ENCODE data around the gene DUSP12.

Gene DUSP12

DNA sequence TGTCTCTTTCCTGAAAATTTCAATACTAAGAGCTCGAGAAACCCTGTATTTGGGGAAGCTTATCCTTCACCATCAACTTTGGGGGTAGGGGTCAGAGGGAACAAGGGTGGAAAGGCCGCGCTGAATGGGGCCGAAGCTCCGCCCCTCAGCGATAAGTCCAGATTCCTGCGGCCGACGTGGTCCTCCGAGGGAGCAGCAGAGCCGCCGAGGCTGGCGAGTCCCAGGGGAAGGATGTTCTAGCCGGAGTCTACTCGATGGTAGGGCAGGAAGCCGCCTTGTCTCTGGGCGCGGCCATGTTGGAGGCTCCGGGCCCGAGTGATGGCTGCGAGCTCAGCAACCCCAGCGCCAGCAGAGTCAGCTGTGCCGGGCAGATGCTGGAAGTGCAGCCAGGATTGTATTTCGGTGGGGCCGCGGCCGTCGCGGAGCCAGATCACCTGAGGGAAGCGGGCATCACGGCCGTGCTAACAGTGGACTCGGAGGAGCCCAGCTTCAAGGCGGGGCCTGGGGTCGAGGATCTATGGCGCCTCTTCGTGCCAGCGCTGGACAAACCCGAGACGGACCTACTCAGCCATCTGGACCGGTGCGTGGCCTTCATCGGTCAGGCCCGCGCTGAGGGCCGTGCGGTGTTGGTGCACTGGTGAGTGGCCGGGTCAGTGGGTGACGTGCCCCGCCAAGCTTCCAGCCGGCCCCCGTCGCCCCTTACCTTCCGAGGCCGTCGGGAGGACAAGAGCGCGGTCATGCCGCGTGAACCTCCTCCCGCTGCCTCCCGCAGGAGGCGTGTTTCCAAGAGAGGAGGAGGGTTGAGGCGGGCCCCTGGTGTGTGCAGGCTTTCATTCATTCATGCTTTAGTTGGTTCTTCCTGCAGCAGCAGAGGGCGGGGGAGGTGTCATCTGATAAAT is at the start of gene DUSP12:
Gene DUSP12, plus strand, starts transcription at position 278 of the 899 bp plus-strand sequence. Its CDS starts 16 bp downstream, at position 294.
- TF ChIP-seq, protein P1, sequence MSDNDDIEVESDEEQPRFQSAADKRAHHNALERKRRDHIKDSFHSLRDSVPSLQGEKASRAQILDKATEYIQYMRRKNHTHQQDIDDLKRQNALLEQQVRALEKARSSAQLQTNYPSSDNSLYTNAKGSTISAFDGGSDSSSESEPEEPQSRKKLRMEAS (IDR thresholded peaks at IDR 0.05; ENCODE audit: low read depth, low read length) = peak; percentile 51; the same call in 1 of the 2 replicates
- 0 out of 2 replicates have a peak, but pooled peaks have one; percentile 31 for TF ChIP-seq MYC (IDR thresholded peaks at IDR 0.05; ENCODE audit: low read depth, low read length)
- TF ChIP-seq, protein P2, sequence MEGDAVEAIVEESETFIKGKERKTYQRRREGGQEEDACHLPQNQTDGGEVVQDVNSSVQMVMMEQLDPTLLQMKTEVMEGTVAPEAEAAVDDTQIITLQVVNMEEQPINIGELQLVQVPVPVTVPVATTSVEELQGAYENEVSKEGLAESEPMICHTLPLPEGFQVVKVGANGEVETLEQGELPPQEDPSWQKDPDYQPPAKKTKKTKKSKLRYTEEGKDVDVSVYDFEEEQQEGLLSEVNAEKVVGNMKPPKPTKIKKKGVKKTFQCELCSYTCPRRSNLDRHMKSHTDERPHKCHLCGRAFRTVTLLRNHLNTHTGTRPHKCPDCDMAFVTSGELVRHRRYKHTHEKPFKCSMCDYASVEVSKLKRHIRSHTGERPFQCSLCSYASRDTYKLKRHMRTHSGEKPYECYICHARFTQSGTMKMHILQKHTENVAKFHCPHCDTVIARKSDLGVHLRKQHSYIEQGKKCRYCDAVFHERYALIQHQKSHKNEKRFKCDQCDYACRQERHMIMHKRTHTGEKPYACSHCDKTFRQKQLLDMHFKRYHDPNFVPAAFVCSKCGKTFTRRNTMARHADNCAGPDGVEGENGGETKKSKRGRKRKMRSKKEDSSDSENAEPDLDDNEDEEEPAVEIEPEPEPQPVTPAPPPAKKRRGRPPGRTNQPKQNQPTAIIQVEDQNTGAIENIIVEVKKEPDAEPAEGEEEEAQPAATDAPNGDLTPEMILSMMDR (IDR thresholded peaks at IDR 0.05; ENCODE audit: low read depth, low read length) = peak; percentile 28
- TF ChIP-seq POLR2A (IDR thresholded peaks at IDR 0.05; ENCODE audit: extremely low read depth, insufficient read length) = peak; percentile 67
- peak; percentile 98 for DNase-seq (ENCODE audit: low read depth)
- peak within 1 kb of the TSS; percentile 95 for H3K4me3 ChIP-seq (ENCODE audit: low read depth, low read length)

DNA sequence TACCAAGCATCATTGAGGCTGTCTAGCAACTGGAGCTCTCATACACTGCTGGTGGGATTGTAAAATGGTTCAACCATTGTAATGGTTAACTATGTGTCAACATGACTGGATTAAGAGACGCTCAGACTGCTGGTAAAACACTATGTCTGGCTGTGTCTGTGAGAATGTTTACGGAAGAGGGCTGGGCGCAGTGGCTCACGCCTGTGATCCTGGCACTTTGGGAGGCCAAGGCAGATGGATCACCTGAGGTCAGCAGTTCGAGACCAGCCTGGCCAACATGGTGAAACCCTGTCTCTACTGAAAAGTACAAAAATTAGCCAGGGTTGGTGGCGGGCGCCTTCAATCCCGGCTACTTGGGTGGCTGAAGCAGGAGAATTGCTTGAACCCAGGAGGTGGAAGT is 47.3 kb upstream of the DUSP12 start:
- TF ChIP-seq POLR2A (IDR thresholded peaks at IDR 0.05; ENCODE audit: extremely low read depth, insufficient read length) (no peak), MYC (IDR thresholded peaks at IDR 0.05; ENCODE audit: low read depth, low read length) (no peak)
- TF ChIP-seq, protein P1 (IDR thresholded peaks at IDR 0.05; ENCODE audit: low read depth, low read length) = no peak
- TF ChIP-seq, protein P2 (IDR thresholded peaks at IDR 0.05; ENCODE audit: low read depth, low read length) = no peak
- H3K4me3 ChIP-seq (ENCODE audit: low read depth, low read length) = no peak overlapping the region
- no peak for DNase-seq (ENCODE audit: low read depth)

DNA sequence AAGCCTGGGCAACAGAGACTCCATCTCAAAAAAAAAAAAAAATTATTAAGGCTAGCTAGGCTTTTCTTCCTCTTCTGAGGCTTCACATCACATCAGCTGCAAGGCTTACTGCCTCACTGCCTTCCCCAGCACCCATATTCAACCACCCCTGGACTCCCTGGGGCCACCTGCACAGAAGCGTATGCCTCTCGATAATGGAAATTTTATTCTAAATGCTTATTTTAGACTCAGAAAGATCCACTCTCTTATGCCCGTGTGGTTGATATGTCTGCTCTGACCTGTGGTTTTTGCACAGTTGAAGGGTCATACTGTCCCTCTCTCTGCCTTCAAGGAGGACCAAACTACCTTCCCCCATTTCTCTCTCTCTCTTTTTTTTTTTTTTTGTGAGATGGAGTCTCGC is 44.0 kb upstream of the DUSP12 start:
- TF ChIP-seq, protein P1 (IDR thresholded peaks at IDR 0.05; ENCODE audit: low read depth, low read length) = no peak
- TF ChIP-seq POLR2A (IDR thresholded peaks at IDR 0.05; ENCODE audit: extremely low read depth, insufficient read length) (no peak), MYC (IDR thresholded peaks at IDR 0.05; ENCODE audit: low read depth, low read length) (no peak)
- TF ChIP-seq, protein P2 (IDR thresholded peaks at IDR 0.05; ENCODE audit: low read depth, low read length) = no peak
- H3K4me3 ChIP-seq (ENCODE audit: low read depth, low read length) = no peak overlapping the region
- DNase-seq (ENCODE audit: low read depth) = no peak

DNA sequence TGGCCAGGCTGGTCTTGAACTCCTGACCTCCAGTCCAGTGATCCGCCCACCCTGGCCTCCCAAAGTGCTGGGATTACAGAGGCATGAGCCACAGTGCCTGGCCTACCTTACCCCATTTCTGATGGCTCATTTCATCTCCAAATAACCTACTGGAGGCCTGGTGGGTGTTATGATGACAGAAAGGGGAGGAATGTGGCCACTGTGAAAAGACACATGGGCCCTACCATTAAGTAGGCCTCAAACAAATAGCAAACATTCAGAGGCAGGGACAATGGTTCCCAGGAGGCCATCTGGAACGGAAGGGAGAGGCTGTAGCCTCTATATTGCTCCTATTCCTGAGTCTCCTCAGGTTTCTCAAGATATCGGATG is 43.5 kb upstream of the DUSP12 start:
- TF ChIP-seq, protein P1 (IDR thresholded peaks at IDR 0.05; ENCODE audit: low read depth, low read length) = no peak
- no peak for TF ChIP-seq POLR2A (IDR thresholded peaks at IDR 0.05; ENCODE audit: extremely low read depth, insufficient read length)
- TF ChIP-seq, protein P2 (IDR thresholded peaks at IDR 0.05; ENCODE audit: low read depth, low read length) = no peak
- TF ChIP-seq MYC (IDR thresholded peaks at IDR 0.05; ENCODE audit: low read depth, low read length) = no peak
- H3K4me3 ChIP-seq (ENCODE audit: low read depth, low read length) = no peak overlapping the region
- DNase-seq (ENCODE audit: low read depth) = no peak

GRCh38 chr1:161706482-161707347 is 42.9 kb upstream of the DUSP12 start, which contains the start of gene FCRLA:
Gene FCRLA (plus strand): TSS chr1:161707229. CDS start chr1:161707265, 36 bp downstream.
- TF ChIP-seq, protein P2 (IDR thresholded peaks at IDR 0.05; ENCODE audit: low read depth, low read length) = no peak
- TF ChIP-seq, protein P1 (IDR thresholded peaks at IDR 0.05; ENCODE audit: low read depth, low read length) = no peak
- no peak for TF ChIP-seq POLR2A (IDR thresholded peaks at IDR 0.05; ENCODE audit: extremely low read depth, insufficient read length)
- no peak for TF ChIP-seq MYC (IDR thresholded peaks at IDR 0.05; ENCODE audit: low read depth, low read length)
- no peak within 1 kb of the TSS for H3K4me3 ChIP-seq (ENCODE audit: low read depth, low read length)
- peak; percentile 39 for DNase-seq (ENCODE audit: low read depth)
